Heart left ventricle (tissue), 16 donors: Measurements from ENCODE around the gene TPTE. TPM values are rescaled to one million over a fixed set of nuclear protein-coding genes. Genes with fewer than 3 reads are reported as not detected.
"Not testable (repeated sequence)": the region's sequence is repeated elsewhere in the genome, so short reads cannot be mapped to it uniquely, and the experiment has no call there.

Source experiments
- ATAC-seq, 4 donors: fragments of 200-7000 bp; cut with Tn5 transposase; one replicate each; pipeline ENCODE4 v1.9.1; 2020 to 2022; ENCODE audit warnings: moderate library complexity in 4 of 4, mild to moderate bottlenecking in 3 of 4, moderate number of reproducible peaks in 1 of 4
- DNase-seq, 5 donors: peaks; one replicate each; pipeline ENCODE4 v3.0.0-alpha.2; 2020
- H3K27ac ChIP-seq, 12 donors: fragments of 200-600 bp; sonication (generic) in 4 of 12; one replicate each; pipeline versions ENCODE4 v1.5.0 to v1.8.0; 2016 to 2022; ENCODE audit warnings: mild to moderate bottlenecking in 2 of 12
- H3K27me3 ChIP-seq, 9 donors: fragments of 200-600 bp; sonication (generic) in 2 of 9; one replicate each; pipeline versions ENCODE4 v1.5.1 to v1.8.0; 2016 to 2022; ENCODE audit warnings: mild to moderate bottlenecking in 3 of 9
- H3K36me3 ChIP-seq, 9 donors: fragments of 200-600 bp; sonication (generic) in 2 of 9; one replicate each; pipeline versions ENCODE4 v1.5.0 to v1.8.0; 2018 to 2022; ENCODE audit warnings: mild to moderate bottlenecking in 2 of 9
- H3K4me1 ChIP-seq, 12 donors: fragments of 200-600 bp; sonication (generic) in 4 of 12; one replicate each; pipeline versions ENCODE4 v1.5.0 to v1.8.0; 2016 to 2022; ENCODE audit warnings: mild to moderate bottlenecking in 3 of 12
- H3K4me3 ChIP-seq, 12 donors: fragments of 200-600 bp; sonication (generic) in 4 of 12; one replicate each; pipeline versions ENCODE4 v1.5.0 to v1.8.0; 2017 to 2022; ENCODE audit warnings: mild to moderate bottlenecking in 9 of 12, moderate library complexity in 4 of 12
- H3K9me3 ChIP-seq, 12 donors: fragments of 200-600 bp; sonication (generic) in 4 of 12; one replicate each; pipeline versions ENCODE4 v1.5.0 to v1.8.0; 2016 to 2022; ENCODE audit warnings: mild to moderate bottlenecking in 1 of 12
- CTCF ChIP-seq, 12 donors: fragments of 200-600 bp; sonication (generic) in 4 of 12; IDR thresholded peaks; one replicate each; pipeline versions ENCODE4 v1.5.0 to v1.8.0; 2018 to 2022; ENCODE audit warnings: antibody characterized with exemption in 12 of 12, mild to moderate bottlenecking in 5 of 12
- POLR2A ChIP-seq, 2 donors: fragments of 450-650 bp; IDR thresholded peaks; one replicate each; pipeline ENCODE4 v1.6.1; 2017; ENCODE audit warnings: antibody characterized with exemption in 2 of 2, mild to moderate bottlenecking in 2 of 2, moderate library complexity in 2 of 2
- WGBS, 4 donors: extraction: QIAGEN DNeasy Blood & Tissue Kit in 2 of 4; methylation state at CpG; one replicate each; pipeline versions ENCODE4 v1.1.5 to v1.1.7; 2013 to 2018; 5-methylcytosine and 5-hydroxymethylcytosine counted together
- intact Hi-C, 10 donors: fragments of 100-400 bp; cut with DNase I; formaldehyde crosslinking; loops; one replicate each; pipeline versions ENCODE4 v1.11.1 to v1.14.2; 2022
- polyA plus RNA-seq, 2 donors: library from polyadenylated mRNA; stranded (reverse); fragments of 200-250 nt; gene quantifications; one replicate each; pipeline ENCODE4 v1.2.3, GENCODE V29; 2013
- total RNA-seq, 9 donors: library from RNA; depleted of rRNA in 2 of 9; stranded (reverse); fragments of >200 nt in 2 of 9; fragmentation: NEBNext Ultra II Directional in 3 of 9; extraction: Animal tissue kit (Norgen Biotek cat#: 25700) in 3 of 9; gene quantifications; one replicate each; pipeline versions ENCODE4 v1.1.0 to v1.2.4, GENCODE V29; 2016 to 2023
- donor health status: ischemic (EF 13 %, LVEDD 7.1; RV severe dilation, severe dysfunction).
- donor health status: healthy with polysubstance abuse.
- donor health status: DM: no; HTN: yes; CAD: no.
- donor health status: DM: no; HTN: no; CAD: no.
- donor health status: ischemic (EF 25% LVEDD 6.9; RV normal size, moderate dysfunction).
- donor health status: ischemic (EF 25% LVEDD 5.7; RV mildly dilated, moderate dysfunction).
- donor health status: healthy.
- donor health status: DM: yes; HTN: yes; CAD: no.
- donor health status: ischemic (EF 35%, LVEDD 5.7; RV mildly dilated, moderate dysfunction).
- donor health status: nonischemic (EF 11% LVEDD 7.7; RV severe dilation, severe dysfunction).
- donor health status: DM: yes; HTN: yes; CAD: no.
- donor health status: PGD.
- donor health status: ischemic (EF 29% LVEDD 5.4; RV normal size, mild dysfunction).
- donor health status: nonischemic (EF 23%, LVEDD 6.1; RV moderate dilation, normal function).

Gene TPTE
- total and polyA plus RNA-seq, 11 donors: not detected

- ATAC-seq (no peak), DNase-seq (no peak)
- no peak overlapping the region for H3K4me3 ChIP-seq
- no peak for TF ChIP-seq POLR2A (IDR thresholded peaks at IDR 0.05)
- no peak for TF ChIP-seq CTCF (IDR thresholded peaks at IDR 0.05)
- H3K27me3 ChIP-seq: no peaks in the 10 kb centered on the region
- WGBS, 4 donors: 29 to 34% (median 32%) methylated on average over 4 of the region's 4 CpGs
- H3K9me3 ChIP-seq: peaks cover 0 to 76% (median 18%) of the 10 kb centered on the region in 12 donors
- H3K36me3 ChIP-seq: no peaks in the 10 kb centered on the region
- H3K4me1 ChIP-seq: no peaks in the 10 kb centered on the region
- intact Hi-C loops: no loop called here
- no peak overlapping the region for H3K27ac ChIP-seq
Measured at GRCh38 chr21:10640446-10640845, 119.1 kb downstream of the TPTE start.

GRCh38 chr21:10641107-10641506, 119.7 kb downstream of the TPTE start:
- 38 to 67% (median 53%) methylated on average over 1 of the region's 1 CpG for WGBS, 4 donors
- Histone ChIP-seq H3K9me3 (peaks cover 0 to 76% (median 16%) of the 10 kb centered on the region in 12 donors), H3K4me1 (no peaks in the 10 kb centered on the region), H3K27me3 (no peaks in the 10 kb centered on the region), H3K4me3 (no peak overlapping the region), H3K36me3 (no peaks in the 10 kb centered on the region), H3K27ac (no peak overlapping the region)
- intact Hi-C loops: no loop called here
- no peak for DNase-seq
- peak in 1 of 4 donors; percentile 9 for ATAC-seq
- no peak for TF ChIP-seq POLR2A (IDR thresholded peaks at IDR 0.05)
- TF ChIP-seq CTCF (IDR thresholded peaks at IDR 0.05): no peak

GRCh38 chr21:10645667-10646066, 124.3 kb downstream of the TPTE start:
- H3K27me3 ChIP-seq, H3K36me3 ChIP-seq, ATAC-seq, intact Hi-C loops, H3K4me3 ChIP-seq, DNase-seq, H3K27ac ChIP-seq, H3K4me1 ChIP-seq: not testable (repeated sequence)
- 31 to 48% (median 37%) methylated on average over 4 to 5 of the region's 5 CpGs for WGBS, 4 donors
- peaks cover 0 to 66% (median 3%) of the 10 kb centered on the region in 12 donors for H3K9me3 ChIP-seq

GRCh38 chr21:10649350-10650149, 128.2 kb downstream of the TPTE start:
- intact Hi-C loops, H3K27ac ChIP-seq, DNase-seq, H3K4me1 ChIP-seq, H3K4me3 ChIP-seq, H3K36me3 ChIP-seq, H3K27me3 ChIP-seq: not testable (repeated sequence)
- peak in 1 of 4 donors; percentile 14 for ATAC-seq
- peaks cover 0 to 48% (median 3%) of the 10 kb centered on the region in 12 donors for H3K9me3 ChIP-seq
- WGBS, 4 donors: 45 to 52% (median 51%) methylated on average over 4 of the region's 4 CpGs

- intact Hi-C loops, H3K27ac ChIP-seq, ATAC-seq, DNase-seq, H3K4me1 ChIP-seq, H3K4me3 ChIP-seq, H3K36me3 ChIP-seq, H3K27me3 ChIP-seq: not testable (repeated sequence)
- WGBS, 4 donors: 20 to 28% (median 23%) methylated on average over 2 of the region's 2 CpGs
- H3K9me3 ChIP-seq: peaks cover 0 to 41% (median 3%) of the 10 kb centered on the region in 12 donors
- TF ChIP-seq CTCF (IDR thresholded peaks at IDR 0.05): peak in 1 of 12 donors; percentile 11
Measured at GRCh38 chr21:10650297-10650696, 128.9 kb downstream of the TPTE start.
